Measurements from ENCODE around the gene SLC19A2. TPM values are rescaled to one million over a fixed set of nuclear protein-coding genes. Genes with fewer than 3 reads are reported as not detected.

The SLC19A2 gene
- total and polyA plus RNA-seq, 2 donors from 2014 or later: 7.8 to 10.9 TPM

DNA sequence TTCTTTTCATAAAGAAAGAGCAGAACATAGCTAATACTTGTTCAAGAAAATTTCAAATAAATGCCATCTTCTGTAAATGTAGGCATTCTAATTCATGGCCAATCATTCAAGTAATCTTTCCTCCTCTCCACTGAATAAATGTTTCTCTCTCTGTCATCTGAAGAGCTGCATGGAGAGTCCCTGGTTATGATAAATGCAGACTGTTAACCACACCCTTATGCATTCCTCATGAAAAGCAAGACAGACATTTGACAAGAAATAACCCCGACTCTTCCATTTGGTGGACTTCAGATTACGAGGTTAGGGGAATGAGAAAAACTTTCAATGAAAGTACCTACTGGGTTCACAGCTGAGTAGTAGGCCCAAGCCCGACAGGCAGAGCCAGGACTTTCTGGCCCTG lies 44.7 kb upstream of the SLC19A2 start:
- Histone ChIP-seq H3K4me1 (ENCODE audit: control insufficient read depth in 2 of 3, insufficient read depth in 2 of 3, low read depth in 1 of 3, low read length in 3 of 3) (peaks cover 0 to 5% (median 0%) of the 10 kb centered on the region in 3 donors), H3K9me3 (ENCODE audit: control insufficient read depth in 2 of 3, insufficient read depth in 1 of 3, low read length in 3 of 3) (no peaks in the 10 kb centered on the region), H3K4me3 (ENCODE audit: low read length in 3 of 3) (no peak overlapping the region), H3K36me3 (ENCODE audit: control insufficient read depth in 2 of 3, insufficient read depth in 3 of 3, low read length in 3 of 3) (no peaks in the 10 kb centered on the region), H3K27me3 (ENCODE audit: control insufficient read depth, insufficient read depth, low read length) (no peaks in the 10 kb centered on the region), H3K27ac (ENCODE audit: low read depth in 2 of 2, low read length in 2 of 2) (no peak overlapping the region), H3K9ac (ENCODE audit: low read length in 3 of 3) (no peak overlapping the region)
- intact Hi-C loops (cut with DNase I): no loop called here
- no peak for DNase-seq
- FAIRE-seq: no peak
- TF ChIP-seq, protein P1, sequence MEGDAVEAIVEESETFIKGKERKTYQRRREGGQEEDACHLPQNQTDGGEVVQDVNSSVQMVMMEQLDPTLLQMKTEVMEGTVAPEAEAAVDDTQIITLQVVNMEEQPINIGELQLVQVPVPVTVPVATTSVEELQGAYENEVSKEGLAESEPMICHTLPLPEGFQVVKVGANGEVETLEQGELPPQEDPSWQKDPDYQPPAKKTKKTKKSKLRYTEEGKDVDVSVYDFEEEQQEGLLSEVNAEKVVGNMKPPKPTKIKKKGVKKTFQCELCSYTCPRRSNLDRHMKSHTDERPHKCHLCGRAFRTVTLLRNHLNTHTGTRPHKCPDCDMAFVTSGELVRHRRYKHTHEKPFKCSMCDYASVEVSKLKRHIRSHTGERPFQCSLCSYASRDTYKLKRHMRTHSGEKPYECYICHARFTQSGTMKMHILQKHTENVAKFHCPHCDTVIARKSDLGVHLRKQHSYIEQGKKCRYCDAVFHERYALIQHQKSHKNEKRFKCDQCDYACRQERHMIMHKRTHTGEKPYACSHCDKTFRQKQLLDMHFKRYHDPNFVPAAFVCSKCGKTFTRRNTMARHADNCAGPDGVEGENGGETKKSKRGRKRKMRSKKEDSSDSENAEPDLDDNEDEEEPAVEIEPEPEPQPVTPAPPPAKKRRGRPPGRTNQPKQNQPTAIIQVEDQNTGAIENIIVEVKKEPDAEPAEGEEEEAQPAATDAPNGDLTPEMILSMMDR (IDR thresholded peaks at IDR 0.05; ENCODE audit: borderline replicate concordance, extremely low read depth, insufficient read depth): no peak

DNA sequence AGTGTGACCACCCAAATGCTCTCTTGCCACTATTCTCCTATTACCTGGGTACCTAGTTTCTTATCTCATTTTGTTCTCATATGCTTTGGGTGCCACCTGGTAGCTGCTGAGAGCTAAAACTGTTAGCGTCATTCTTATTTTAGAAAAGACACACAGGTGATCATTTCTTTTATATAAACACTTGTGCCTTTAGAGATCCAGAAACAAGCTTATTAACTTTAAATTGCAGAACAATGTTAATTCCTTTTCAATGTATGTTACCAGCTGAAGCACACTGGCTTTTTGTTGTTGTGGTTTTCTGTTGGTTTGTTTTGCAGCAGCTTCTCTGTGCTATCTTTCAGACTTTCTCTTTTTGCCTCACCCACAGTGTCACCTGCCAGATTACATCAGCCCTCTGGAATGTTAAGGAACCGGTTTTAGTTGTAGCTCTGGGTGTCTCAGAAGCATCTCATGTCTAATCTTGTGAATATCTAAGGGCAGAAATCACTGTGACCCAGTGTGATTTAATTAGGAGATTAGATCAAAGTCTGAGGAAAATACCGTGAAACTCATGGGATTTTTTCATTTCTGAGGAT lies 43.4 kb upstream of the SLC19A2 start:
- Histone ChIP-seq H3K9me3 (ENCODE audit: control insufficient read depth in 2 of 3, insufficient read depth in 1 of 3, low read length in 3 of 3) (no peaks in the 10 kb centered on the region), H3K27me3 (ENCODE audit: control insufficient read depth, insufficient read depth, low read length) (no peaks in the 10 kb centered on the region), H3K36me3 (ENCODE audit: control insufficient read depth in 2 of 3, insufficient read depth in 3 of 3, low read length in 3 of 3) (no peaks in the 10 kb centered on the region), H3K4me1 (ENCODE audit: control insufficient read depth in 2 of 3, insufficient read depth in 2 of 3, low read depth in 1 of 3, low read length in 3 of 3) (peaks cover 0 to 5% (median 0%) of the 10 kb centered on the region in 3 donors), H3K4me3 (ENCODE audit: low read length in 3 of 3) (no peak overlapping the region), H3K9ac (ENCODE audit: low read length in 3 of 3) (peak overlapping the region in 1 of 3 donors; percentile 17), H3K27ac (ENCODE audit: low read depth in 2 of 2, low read length in 2 of 2) (peak overlapping the region; percentile 36)
- DNase-seq: peak in 3 of 5 donors; percentile 35 to 74 (median 68)
- FAIRE-seq: no peak
- TF ChIP-seq, protein P1 (IDR thresholded peaks at IDR 0.05; ENCODE audit: borderline replicate concordance, extremely low read depth, insufficient read depth): no peak
- intact Hi-C loops (cut with DNase I): no loop called here

DNA sequence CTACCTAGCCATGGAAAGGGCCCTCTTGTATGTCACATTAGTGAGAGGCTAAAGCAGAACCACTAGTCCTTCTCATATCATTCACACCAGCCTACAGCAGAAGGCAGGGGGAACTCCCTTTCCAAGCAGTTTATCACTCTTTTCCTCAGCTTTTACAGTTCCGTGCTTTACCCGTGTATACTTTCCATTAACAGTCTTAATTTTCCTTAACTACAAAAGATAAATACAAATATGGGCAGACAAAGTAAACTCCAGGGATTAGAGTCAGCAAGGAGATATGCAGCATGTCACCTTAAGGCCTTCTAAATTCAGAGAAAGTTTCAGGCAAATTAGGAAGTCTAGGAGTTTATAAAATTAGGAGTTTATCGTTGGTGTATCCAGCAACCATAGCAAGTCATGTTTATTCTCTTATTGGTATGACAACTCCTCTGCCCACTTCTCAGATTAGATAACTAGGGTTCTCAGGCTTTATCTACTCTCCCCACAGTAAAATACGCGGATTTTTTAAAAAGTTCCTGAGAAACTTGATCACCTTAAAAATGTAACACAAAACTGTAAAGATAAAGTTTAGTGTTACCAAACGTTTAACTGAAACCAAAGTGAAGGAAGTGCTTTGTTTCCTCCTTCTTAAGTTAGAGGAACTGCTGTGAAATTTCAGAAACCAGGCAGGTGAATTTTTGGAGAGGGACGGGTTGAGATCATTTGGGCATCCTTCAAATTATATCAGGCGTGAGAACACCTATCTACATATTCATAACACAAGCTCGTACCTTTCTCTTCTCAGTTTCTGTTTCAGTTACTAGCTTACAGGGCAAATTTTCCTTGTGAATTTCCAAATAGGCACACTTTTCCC lies 42.7 kb upstream of the SLC19A2 start:
- Histone ChIP-seq H3K27me3 (ENCODE audit: control insufficient read depth, insufficient read depth, low read length) (no peaks in the 10 kb centered on the region), H3K4me3 (ENCODE audit: low read length in 3 of 3) (no peak overlapping the region), H3K36me3 (ENCODE audit: control insufficient read depth in 2 of 3, insufficient read depth in 3 of 3, low read length in 3 of 3) (no peaks in the 10 kb centered on the region), H3K4me1 (ENCODE audit: control insufficient read depth in 2 of 3, insufficient read depth in 2 of 3, low read depth in 1 of 3, low read length in 3 of 3) (peaks cover 0 to 5% (median 0%) of the 10 kb centered on the region in 3 donors), H3K9me3 (ENCODE audit: control insufficient read depth in 2 of 3, insufficient read depth in 1 of 3, low read length in 3 of 3) (no peaks in the 10 kb centered on the region), H3K9ac (ENCODE audit: low read length in 3 of 3) (peak overlapping the region in 1 of 3 donors; percentile 17), H3K27ac (ENCODE audit: low read depth in 2 of 2, low read length in 2 of 2) (peak overlapping the region; percentile 36)
- DNase-seq: peak in 1 of 5 donors; percentile 7
- TF ChIP-seq, protein P1 (IDR thresholded peaks at IDR 0.05; ENCODE audit: borderline replicate concordance, extremely low read depth, insufficient read depth): no peak
- intact Hi-C loops (cut with DNase I): no loop called here
- FAIRE-seq: no peak

Data from kidney (tissue), 14 donors.